Nephron progenitor cell (in vitro differentiated cells): ENCODE results near the gene TESPA1.

Experiments used
- DNase-seq: peaks from one replicate; pipeline ENCODE4 v3.0.0; 2021
- H3K27ac Mint-ChIP-seq: 2 replicates; pipeline ENCODE4 v1.8.0; 2021; ENCODE audit warnings: mild to moderate bottlenecking, moderate library complexity, mixed read lengths
- H3K27me3 Mint-ChIP-seq: 2 replicates; pipeline ENCODE4 v1.8.0; 2021; ENCODE audit warnings: mild to moderate bottlenecking, low read depth, mixed read lengths; ENCODE audit not compliant: poor library complexity
- H3K36me3 Mint-ChIP-seq: 2 replicates; pipeline ENCODE4 v1.8.0; 2021; ENCODE audit warnings: low read depth, mixed read lengths
- H3K4me1 Mint-ChIP-seq: 2 replicates; pipeline ENCODE4 v1.8.0; 2021; ENCODE audit warnings: mixed read lengths
- H3K4me3 Mint-ChIP-seq: 2 replicates; pipeline ENCODE4 v1.8.0; 2021; ENCODE audit warnings: mild to moderate bottlenecking, moderate library complexity, mixed read lengths
- H3K9me3 Mint-ChIP-seq: 2 replicates; pipeline ENCODE4 v1.8.0; 2021; ENCODE audit warnings: mild to moderate bottlenecking, moderate library complexity, mixed read lengths
- CTCF ChIP-seq: fragments of 200-600 bp; sonication (generic); IDR thresholded peaks from 2 replicates; pipeline ENCODE4 v1.5.0; 2021; ENCODE audit warnings: antibody characterized with exemption

Gene TESPA1

GRCh38 chr12:54917001-54917488 lies 67.5 kb downstream of the TESPA1 start:
- TF ChIP-seq CTCF = no peak

More at GRCh38 chr12:54917001-54917488, 67.5 kb downstream of the TESPA1 start:
- no peak for DNase-seq
- Mint-ChIP-seq H3K9me3 (peaks cover 16% of the 10 kb centered on the region), H3K27me3 (peaks cover 4% of the 10 kb centered on the region), H3K27ac (no peak overlapping the region), H3K4me1 (no peaks in the 10 kb centered on the region), H3K36me3 (no peaks in the 10 kb centered on the region), H3K4me3 (no peak overlapping the region)
